H1 (cell line): ENCODE measurements around the gene F3. TPM values are rescaled to one million over a fixed set of nuclear protein-coding genes. Genes with fewer than 3 reads are reported as not detected.

Experiments used
- HDAC6 ChIP-seq: IDR thresholded peaks from one replicate; pipeline ENCODE4 v1.7.1; 2012; ENCODE audit warnings: low read depth, mild to moderate bottlenecking, inconsistent platforms, low read length, moderate library complexity
- KDM1A ChIP-seq: fragments of 200-600, 300-600 bp; sonication (generic); IDR thresholded peaks from 2 replicates; pipeline ENCODE4 v1.7.1; 2016; ENCODE audit warnings: mild to moderate bottlenecking, low read length, borderline replicate concordance
- POLR2A ChIP-seq, 2 experiments: IDR thresholded peaks; 1 replicate in 1 of 2; 2 replicates in 1 of 2; pipeline ENCODE4 v1.6.1; 2011; ENCODE audit warnings: low read depth in 2 of 2, low read length in 2 of 2, mild to moderate bottlenecking in 2 of 2; ENCODE audit errors: control extremely low read depth in 1 of 2
- polyA plus RNA-seq, 7 experiments: library from polyadenylated mRNA; depleted of rRNA in 3 of 7; stranded (reverse) in 5 of 7; unstranded in 2 of 7; fragments of >200 nt in 5 of 7; fragments of 200-250 nt in 2 of 7; gene quantifications; 1 replicate in 5 of 7; 2 replicates in 1 of 7; 4 replicates in 1 of 7; pipeline versions ENCODE4 v1.2.1 to v1.2.3, GENCODE V29; 2011 to 2013; ENCODE audit warnings: missing spikeins in 2 of 7, mixed read lengths in 2 of 7
- total RNA-seq: library from RNA; stranded (reverse); fragmentation: NEBNext Ultra II Directional; extraction: Animal tissue kit (Norgen Biotek cat#: 25700); gene quantifications from 2 replicates; pipeline ENCODE4 v1.2.1, GENCODE V29; 2021

F3 gene
- total and polyA plus RNA-seq, 2 of the 8 experiments (the other 6 are each of a cell fraction or from before 2014, with no cell fraction given): 2.6 to 8.6 TPM

DNA sequence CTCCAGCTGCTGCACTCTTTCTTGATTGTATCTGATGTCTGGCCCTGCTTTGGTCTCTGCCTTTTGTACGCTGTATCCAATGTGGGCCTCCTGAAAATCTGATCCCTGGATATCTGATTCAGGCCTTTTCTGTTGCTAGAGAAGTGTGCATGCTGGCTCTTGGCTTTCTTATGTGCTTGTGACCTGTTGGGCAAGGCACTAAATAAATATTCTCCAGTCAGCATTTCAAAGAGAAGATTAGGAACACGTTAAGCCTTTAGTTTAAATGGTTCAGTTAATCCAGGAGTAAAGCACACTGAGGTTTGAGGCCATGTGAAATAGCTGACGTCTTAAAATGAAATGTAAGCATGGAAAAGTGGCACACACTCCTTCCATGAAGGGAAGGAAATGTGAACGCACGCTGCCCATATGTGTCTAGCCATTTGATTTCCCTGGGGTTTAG, 9.3 kb upstream of the F3 start (continued):
- no peak for TF ChIP-seq HDAC6
- no peak for TF ChIP-seq POLR2A (IDR thresholded peaks at IDR 0.05; ENCODE audit: control extremely low read depth in 1 of 2, low read depth in 2 of 2, low read length in 2 of 2)
- TF ChIP-seq KDM1A: no peak
